ENCODE data around the gene DACT2.
"Not testable (repeated sequence)": the region's sequence is repeated elsewhere in the genome, so short reads cannot be mapped to it uniquely, and the experiment has no call there.

Gene DACT2

GRCh38 chr6:168318579-168319278 is 848 bp downstream of the DACT2 start:
- TF ChIP-seq ZFX (IDR thresholded peaks at IDR 0.05) (no peak), CTCF (conservative IDR thresholded peaks at IDR 0.05) (no peak)
- H3K27ac ChIP-seq = no peak overlapping the region

- no peak overlapping the region for H3K27ac ChIP-seq
- TF ChIP-seq CTCF (conservative IDR thresholded peaks at IDR 0.05) (no peak), ZFX (IDR thresholded peaks at IDR 0.05) (no peak)
Observed at GRCh38 chr6:168318090-168318489, 1.5 kb downstream of the DACT2 start.

- no peak for TF ChIP-seq ZFX (IDR thresholded peaks at IDR 0.05)
- TF ChIP-seq CTCF (conservative IDR thresholded peaks at IDR 0.05) = no peak
Observed at GRCh38 chr6:168315596-168315995, 4.0 kb downstream of the DACT2 start.

GRCh38 chr6:168314948-168315347 is 4.6 kb downstream of the DACT2 start:
- TF ChIP-seq ZFX (IDR thresholded peaks at IDR 0.05) (no peak), CTCF (conservative IDR thresholded peaks at IDR 0.05) (no peak)
- no peak overlapping the region for H3K27ac ChIP-seq

More at GRCh38 chr6:168315596-168315995, 4.0 kb downstream of the DACT2 start:
- H3K27ac ChIP-seq = no peak overlapping the region

- TF ChIP-seq ZFX (IDR thresholded peaks at IDR 0.05) = no peak
- H3K27ac ChIP-seq = no peak overlapping the region
Observed at GRCh38 chr6:168314021-168314420, 5.6 kb downstream of the DACT2 start.

- TF ChIP-seq CTCF (conservative IDR thresholded peaks at IDR 0.05) (no peak), ZFX (IDR thresholded peaks at IDR 0.05) (no peak)
- H3K27ac ChIP-seq = no peak overlapping the region
Observed at GRCh38 chr6:168313431-168314011, 6.1 kb downstream of the DACT2 start.

GRCh38 chr6:168312125-168312507 is 7.5 kb downstream of the DACT2 start:
- H3K27ac ChIP-seq = not testable (repeated sequence)

- TF ChIP-seq ZFX (IDR thresholded peaks at IDR 0.05) (no peak), CTCF (conservative IDR thresholded peaks at IDR 0.05) (no peak)
- no peak overlapping the region for H3K27ac ChIP-seq
Observed at GRCh38 chr6:168311410-168312124, 8.0 kb downstream of the DACT2 start.

Data from C4-2B (cell line).